ENCODE results near the gene NPY5R.

Gene NPY5R

GRCh38 chr4:163343604-163344146 lies at the start of gene NPY5R:
TSS of gene NPY5R (plus strand) at chr4:163343892. CDS start at chr4:163350274, 6,382 bp downstream.
- peak; percentile 41 for DNase-seq

DNA sequence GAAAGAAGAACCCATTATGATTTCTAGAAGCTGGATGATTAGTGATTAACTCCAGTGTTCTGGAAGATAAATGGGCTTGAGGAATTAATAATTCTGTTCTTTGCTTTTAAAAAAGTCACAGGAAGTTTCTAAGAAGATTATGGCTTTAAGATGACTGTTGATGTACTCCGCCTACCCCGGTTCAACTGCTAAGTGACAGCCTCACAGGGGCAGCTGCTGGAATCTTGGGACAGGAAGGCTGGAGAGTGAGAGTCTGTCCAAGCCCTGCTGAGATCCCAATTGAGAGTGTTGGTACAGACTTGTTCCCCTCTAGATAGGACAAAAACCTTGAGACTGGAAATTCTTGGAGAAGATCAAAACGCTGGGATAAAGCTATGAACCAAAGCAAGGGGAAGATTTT lies 48.6 kb upstream of the NPY5R start:
- no peak for DNase-seq

DNA sequence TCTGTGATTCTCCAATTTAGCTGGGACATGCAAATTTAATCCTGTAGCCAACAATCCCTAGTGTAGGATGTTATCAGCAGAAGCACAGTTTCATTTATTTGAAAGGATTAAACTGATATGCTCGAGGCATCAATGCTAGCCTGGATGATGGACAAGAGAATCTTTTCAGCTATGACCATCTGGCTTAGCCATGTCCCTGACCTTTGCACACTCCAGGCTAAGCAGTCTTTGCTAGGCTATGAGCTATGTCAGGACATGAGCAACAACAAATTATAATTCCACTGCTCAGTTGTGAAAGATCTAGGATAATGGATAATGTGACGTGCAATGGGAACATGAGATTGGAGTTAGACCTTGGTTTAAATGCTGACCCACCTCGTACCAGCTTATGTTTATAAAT lies 43.2 kb upstream of the NPY5R start:
- DNase-seq = no peak

DNA sequence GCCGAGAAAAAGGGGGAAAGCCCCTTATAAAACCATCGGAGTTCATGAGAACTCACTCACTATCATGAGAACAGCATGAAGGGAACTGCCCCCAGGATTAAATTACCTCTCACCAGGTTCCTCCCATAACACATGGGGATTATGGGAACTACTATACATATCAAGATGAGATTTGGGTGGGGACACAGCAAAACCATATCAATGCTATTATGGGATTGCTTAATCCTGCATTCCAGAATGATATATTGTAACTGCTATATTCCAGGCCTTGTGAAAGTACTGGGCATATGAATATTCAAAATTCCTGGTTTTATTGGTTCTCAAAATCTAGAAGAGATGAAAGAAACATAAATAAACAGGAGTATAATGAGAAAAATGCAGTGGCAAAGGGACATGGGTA lies 40.6 kb upstream of the NPY5R start:
- no peak for DNase-seq

- no peak for DNase-seq
Observed at GRCh38 chr4:163309466-163309865, 34.2 kb upstream of the NPY5R start.

DNA sequence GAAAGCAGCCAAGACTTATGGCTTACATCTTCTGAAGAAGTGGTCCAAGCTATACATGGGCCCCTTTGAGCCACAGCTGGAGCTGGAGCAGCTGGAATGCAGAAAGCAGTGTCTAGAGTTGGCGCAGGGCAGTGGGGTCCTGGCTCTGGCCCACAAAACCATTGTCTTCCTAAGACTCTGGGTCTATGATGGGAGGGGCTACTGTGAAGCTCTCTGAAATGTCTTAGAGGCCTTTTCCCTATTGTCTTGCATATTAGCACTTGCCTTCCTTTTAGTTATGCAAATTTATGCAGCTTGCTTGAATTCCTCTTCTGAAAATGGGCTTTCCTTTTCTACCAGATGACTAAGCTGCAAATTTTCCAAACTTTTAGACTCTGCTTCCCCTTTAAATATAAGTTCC lies 26.6 kb upstream of the NPY5R start:
- DNase-seq = no peak

- peak; percentile 32 for DNase-seq
Observed at GRCh38 chr4:163330916-163331628, 12.6 kb upstream of the NPY5R start.

DNA sequence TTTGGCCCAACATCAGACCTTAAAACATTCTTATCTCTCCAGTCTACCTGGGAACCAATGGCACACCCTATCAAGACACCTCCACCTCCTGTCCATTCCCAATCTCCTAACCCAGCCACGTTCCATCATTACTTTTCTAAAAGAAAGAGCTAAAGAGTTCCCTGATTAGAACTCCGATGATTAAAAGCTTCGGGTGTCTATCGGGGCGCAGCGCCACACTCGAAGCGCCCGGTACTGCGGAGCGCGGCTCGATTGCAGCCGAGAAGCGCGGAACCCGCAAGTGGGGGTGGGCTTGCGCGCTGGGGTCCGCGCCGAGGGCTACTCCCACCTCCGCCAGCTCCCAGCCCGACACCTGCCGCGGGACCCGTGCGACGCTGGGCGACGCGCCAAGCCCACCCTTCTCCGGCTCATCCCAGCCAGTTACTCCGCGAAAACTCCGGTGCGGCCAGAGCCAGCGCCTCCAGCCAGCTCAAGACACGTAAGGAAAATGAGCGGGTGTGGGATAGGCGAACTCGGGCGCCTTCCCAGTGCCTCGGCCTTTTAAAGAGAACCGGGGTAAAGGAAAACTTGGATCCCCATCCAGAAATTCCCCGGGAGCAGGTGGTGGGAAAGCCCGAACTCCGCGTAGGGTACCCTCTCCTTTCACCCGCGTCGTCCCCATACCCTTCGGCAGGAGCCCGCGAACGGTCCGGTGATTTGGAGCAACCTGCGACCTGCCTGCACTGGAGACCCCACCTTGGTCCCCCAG lies 11.9 kb upstream of the NPY5R start:
- DNase-seq = peak; percentile 53

DNA sequence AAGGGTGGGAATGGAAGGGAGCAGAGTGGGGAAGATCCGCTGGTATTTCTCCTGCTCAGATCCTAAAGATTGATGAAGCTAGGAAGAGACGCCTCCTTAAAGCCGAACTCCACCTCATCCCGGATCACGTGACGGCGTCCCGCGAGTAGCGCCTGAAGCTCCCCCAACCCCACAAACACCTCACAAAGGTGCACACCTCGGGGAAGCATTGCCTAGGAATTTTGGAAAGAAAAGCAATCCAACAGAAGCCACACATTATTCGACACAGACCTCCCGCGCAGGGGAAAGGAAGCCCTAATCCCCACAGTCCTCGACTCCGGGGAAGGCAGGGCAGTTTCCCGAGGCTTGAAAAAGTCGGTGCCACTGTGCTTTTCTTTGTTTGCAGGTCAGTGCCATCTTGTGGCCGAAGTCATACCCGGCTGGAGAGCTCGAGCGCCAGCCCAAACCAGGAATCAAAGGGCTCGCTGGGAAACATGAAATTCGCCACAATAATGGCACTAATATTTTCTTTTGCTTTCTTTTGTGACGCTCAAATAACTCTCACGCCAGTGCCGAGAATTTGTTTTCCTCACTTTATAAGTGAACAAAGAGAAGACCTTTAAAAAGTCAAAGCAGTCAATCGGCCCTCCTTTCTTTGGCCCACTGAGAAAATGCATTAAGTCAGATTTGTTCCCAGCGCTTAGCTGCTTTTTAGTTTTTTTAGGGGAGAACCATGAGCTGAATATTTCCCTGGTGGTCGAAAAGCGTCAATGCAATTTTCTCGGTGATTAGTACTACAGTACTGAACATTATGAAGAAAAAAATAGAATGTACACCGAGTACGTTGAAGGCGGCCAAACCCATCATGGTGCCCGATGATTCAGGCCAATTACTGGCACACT lies 10.9 kb upstream of the NPY5R start, which contains the start of gene NPY1R:
NPY1R (minus strand) TSS at position 71 of the 881 bp plus-strand sequence. CDS start 6,042 bp downstream, outside the sequence.
- peak; percentile 86 for DNase-seq

DNA sequence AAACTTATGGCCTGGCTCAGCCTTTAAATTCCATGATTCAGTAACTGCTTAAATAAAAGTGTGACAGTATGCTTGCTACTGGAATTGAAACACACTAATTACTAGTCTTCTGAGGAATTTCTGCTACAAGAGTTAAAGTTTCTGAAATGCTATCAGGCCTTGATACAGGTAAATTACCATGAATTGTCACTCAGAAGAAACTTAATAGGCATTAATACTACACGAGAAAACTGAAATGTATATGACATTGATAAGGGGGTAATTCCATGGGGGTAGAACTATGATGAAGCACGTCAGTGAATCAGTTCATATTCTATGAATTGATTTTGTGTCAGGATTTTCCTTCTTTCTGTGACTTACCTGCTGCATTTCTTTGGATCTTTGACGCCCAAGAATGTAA lies 8.3 kb upstream of the NPY5R start:
- no peak for DNase-seq

DNA sequence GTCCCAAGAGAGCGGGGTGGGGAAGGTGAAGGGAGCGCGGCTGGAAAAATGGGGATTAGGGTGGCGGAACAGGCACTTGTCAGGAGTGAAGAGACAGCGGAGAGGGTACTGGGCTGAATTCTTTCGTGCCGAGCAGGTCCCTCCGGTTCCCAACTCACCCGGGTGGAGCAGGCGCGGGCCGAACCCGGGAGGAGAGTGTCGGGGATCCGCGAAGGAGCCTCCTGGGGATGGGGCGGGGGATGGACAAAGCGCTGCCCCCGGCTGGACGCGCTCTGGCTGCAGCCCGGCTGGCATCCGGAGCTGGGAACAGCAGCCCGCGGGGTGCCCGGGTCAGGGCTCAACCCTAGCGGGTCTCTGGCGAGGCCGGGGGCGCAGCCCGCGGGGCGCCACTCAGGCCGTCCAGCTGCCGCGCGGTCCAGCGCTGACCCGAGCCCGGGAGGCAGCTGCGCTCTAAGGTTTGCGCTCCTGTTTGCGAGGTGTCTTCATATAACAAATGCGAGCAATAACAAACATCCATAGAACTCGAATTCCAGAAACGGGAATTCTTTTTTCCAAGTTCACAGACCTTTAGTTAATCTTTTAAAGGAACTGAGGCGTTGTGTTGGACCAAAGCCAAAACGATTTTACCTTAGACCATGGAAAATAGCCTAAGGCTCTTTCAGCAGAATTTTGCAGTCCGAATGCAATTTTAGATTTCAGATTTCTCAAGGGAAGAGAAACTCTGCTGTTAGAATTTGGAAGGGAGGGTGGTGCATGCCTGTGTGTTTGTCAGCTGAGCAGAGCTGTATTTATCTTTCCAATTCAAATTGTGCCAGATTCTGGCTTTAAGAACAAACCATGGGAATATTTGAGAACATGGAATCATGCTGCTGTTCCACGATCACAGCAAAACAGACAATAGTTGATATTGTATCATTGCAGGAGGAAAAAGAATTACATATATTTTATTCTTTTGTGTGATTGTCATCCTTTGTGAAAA lies 744 bp downstream of the NPY5R start:
- DNase-seq = peak; percentile 30

GRCh38 chr4:163350672-163351071 lies 7.0 kb downstream of the NPY5R start:
- no peak for DNase-seq

DNA sequence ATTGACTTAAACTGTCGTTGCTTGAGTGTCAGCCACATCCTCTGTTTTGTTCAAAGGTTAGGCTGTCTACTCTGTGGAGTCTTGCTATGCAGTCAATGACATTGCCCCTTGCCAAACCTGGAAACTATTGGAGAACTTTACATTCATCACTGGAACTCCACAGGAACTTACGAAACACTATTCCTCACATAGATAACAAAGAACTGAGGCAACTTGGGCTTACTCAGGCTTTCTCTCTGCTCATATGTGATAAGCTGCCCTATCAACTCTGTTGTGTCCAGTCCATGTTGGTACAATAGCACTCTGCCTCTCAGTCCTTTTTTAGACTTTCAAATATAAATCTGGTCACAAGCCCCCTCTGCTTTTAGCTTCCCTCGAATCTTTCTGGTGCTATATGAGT lies 9.4 kb downstream of the NPY5R start:
- DNase-seq = no peak

- no peak for DNase-seq
Observed at GRCh38 chr4:163356104-163356503, 12.4 kb downstream of the NPY5R start.

DNA sequence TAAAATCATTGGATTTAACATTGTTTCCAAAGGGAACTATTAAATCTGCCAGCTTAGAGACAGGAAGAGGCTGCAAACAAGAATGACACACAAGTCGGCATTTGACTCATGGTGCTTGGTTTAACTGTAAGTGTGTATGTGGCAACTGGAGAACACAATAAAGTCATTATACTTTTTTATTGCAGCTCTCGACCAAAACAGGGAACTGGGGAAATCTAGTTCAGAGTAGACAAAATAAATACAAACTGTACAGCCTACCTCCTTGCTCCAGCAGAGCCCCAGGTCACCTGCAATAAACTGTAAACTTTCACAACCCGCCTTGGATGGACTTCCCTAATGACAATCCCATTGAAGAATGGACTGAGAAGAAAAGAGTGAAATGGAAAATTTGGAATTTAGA lies 24.0 kb downstream of the NPY5R start:
- DNase-seq = no peak

- no peak for DNase-seq
Observed at GRCh38 chr4:163372029-163372428, 28.3 kb downstream of the NPY5R start.

DNA sequence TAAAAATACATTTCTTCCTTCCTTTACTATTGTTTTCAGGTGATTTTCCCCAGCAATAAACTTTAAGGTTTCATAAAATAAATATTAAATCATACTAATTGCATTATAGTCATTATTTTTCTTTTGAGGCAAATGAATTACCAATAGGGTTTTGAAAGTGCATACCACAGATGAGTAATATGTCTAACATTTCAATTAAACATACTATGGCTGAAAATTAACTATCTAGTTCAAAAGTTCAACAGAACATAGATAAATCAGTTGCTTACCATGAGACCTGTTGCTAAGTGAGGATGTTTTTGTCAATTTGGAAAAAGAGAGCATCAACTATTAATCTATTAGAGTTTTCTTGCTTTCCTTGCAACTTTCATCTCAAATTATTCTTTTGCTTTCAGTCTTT lies 35.0 kb downstream of the NPY5R start:
- no peak for DNase-seq

DNA sequence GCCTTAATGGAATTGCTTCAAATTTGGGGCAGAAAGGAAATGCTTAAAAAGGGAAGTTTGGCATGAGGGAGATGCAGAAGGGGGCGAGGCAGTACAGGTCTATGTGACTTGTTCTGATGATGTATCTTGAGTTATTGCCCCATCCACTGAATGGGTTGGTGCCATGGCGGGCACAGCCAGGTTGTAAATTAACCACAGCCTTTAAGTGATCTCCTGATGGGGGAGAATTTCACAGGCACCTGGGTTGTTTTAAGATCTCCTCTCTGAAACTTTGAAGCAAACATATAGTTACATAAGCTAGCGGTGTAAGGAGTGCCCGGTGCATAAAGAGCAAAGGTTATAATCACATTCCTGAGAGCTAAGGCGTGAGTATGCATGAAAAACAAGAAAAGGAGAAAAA lies 37.0 kb downstream of the NPY5R start:
- DNase-seq = no peak

GRCh38 chr4:163382178-163382869 lies 38.6 kb downstream of the NPY5R start:
- DNase-seq = no peak

DNA sequence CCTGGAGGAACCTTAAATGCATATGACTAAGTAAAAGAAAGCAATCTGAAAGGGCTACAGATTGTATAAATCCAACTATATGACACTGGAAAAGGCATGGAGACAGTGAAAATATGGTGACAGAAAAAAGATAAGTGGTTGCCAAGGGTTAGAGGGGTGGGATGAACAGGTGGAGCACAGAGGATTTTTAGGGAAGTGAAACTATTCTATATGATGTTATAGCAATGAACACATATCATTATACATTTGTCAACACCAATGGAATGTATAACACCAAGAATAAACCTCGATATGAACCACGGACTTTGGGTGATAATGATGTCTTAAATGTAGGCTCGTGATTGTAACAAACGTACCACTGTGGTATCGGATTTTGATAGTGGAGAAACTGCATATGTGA lies 40.7 kb downstream of the NPY5R start:
- DNase-seq = no peak

DNA sequence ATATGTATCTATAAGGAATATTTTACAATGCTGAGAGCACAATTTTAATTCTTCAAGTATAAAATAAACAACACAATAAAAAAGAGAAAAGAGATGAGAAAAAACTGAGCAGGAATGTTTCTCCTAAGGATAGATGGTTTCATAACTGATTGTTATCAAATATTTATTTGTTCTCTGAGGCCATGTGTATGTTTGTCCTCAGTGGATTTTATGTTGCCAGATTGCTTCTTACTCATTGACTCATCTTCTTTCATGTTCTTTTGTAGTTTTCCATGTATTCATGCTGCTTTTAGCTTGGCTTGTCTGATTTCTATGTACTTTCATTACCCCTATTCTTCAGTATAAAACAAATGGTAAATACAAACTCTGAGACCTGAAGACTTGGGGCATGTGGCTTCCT lies 41.2 kb downstream of the NPY5R start:
- DNase-seq = no peak

All from left hindlimb (tissue), 1 donor.